Measurements from ENCODE around the gene OSBPL10. TPM values are rescaled to one million over a fixed set of nuclear protein-coding genes. Genes with fewer than 3 reads are reported as not detected.

Gene OSBPL10
- total RNA-seq, 2 experiments from 2014 or later, result 65.7 to 170 TPM

DNA sequence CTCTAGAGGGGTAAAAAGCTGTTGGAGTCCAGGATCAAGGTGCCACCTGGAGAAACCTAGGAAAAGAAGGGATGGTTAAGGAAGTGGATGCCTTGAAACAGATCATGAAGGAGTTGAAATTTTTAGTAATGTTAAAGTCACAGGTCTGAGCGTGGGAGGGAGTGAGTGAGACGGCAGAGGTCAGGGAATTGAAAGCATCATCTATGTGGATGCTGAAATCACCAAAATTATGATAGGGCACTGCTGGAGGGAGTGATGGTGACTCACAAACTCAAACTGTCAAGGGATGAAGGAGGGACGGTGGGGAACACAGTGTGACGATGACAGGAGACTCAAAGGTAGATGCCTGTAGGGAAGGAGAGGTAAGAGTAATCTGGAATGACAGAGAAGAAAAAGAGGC is 205.7 kb downstream of the OSBPL10 start:
- intact Hi-C loops (cut with micrococcal nuclease; ENCODE audit: unreplicated experiment), result no loop called here

DNA sequence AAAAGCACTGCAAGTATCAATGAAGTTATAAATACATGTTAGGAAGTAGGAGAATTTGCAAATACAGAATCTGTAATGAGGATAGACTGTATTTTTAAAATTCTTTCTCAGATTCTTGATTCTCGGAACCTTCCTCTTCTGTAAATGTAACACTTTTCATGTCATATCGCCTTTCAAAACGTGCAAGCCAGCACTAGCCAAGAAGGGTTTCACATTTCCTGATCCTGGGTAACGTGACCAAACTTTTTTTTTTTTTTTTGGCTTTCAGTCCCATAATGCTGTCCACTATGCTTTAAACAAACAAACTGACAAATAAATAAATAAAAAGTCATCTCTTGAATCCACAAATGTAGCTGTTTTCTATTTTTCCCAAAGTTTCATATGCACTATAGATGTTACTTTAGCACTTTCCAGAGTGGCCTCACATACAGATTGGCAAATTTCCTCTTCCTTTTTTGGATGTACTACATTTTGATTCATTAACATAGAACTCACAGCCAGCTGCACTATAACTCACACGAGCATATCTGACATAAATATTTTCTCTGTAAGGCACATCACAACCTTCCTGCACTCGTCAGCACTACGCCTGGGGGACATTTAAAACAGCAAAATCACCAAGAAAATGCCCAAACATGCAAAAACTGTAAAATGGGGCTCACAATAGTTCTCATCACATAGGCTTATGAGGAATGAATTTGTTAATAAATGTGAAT is 208.1 kb downstream of the OSBPL10 start:
- Histone ChIP-seq H4K20me1 (ENCODE audit: insufficient read depth, low read length) (peaks cover 5% of the 10 kb centered on the region; the same call in 1 of the 2 replicates), H3K79me2 (ENCODE audit: insufficient read depth, low read depth, low read length) (peaks cover 42% of the 10 kb centered on the region), H3K4me2 (ENCODE audit: low read length) (no peak overlapping the region), H3K36me3 (ENCODE audit: insufficient read depth, low read length) (peaks cover 46% of the 10 kb centered on the region), H3K27ac (ENCODE audit: low read depth, low read length, poor library complexity, severe bottlenecking) (no peak overlapping the region), H3K9me3 (ENCODE audit: low read length) (no peaks in the 10 kb centered on the region; the same call in 1 of the 2 replicates), H3K4me1 (ENCODE audit: insufficient read depth, low read length, poor library complexity, severe bottlenecking) (peaks cover 15% of the 10 kb centered on the region), H3K9me2 (ENCODE audit: insufficient read depth, low read length) (no peaks in the 10 kb centered on the region), H2AFZ (ENCODE audit: low read length) (no peak overlapping the region), H3K4me3 (ENCODE audit: low read depth, low read length, poor library complexity, severe bottlenecking) (no peak overlapping the region)
- no peak for DNase-seq (ENCODE audit: low spot score)
- intact Hi-C loops (cut with micrococcal nuclease; ENCODE audit: unreplicated experiment), result no loop called here
- CTCF ChIA-PET (ENCODE audit: unreplicated experiment), result no interaction called here
- TF ChIP-seq EZH2phosphoT487 (IDR thresholded peaks at IDR 0.05; ENCODE audit: borderline replicate concordance, low read depth, low read length), result no peak
- TF ChIP-seq, protein P1, sequence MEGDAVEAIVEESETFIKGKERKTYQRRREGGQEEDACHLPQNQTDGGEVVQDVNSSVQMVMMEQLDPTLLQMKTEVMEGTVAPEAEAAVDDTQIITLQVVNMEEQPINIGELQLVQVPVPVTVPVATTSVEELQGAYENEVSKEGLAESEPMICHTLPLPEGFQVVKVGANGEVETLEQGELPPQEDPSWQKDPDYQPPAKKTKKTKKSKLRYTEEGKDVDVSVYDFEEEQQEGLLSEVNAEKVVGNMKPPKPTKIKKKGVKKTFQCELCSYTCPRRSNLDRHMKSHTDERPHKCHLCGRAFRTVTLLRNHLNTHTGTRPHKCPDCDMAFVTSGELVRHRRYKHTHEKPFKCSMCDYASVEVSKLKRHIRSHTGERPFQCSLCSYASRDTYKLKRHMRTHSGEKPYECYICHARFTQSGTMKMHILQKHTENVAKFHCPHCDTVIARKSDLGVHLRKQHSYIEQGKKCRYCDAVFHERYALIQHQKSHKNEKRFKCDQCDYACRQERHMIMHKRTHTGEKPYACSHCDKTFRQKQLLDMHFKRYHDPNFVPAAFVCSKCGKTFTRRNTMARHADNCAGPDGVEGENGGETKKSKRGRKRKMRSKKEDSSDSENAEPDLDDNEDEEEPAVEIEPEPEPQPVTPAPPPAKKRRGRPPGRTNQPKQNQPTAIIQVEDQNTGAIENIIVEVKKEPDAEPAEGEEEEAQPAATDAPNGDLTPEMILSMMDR (conservative IDR thresholded peaks at IDR 0.05; ENCODE audit: low read length), result no peak
- TSS peak; percentile 17 for BruUV-seq (replicated peaks)
- POLR2A ChIA-PET, result interaction anchor here (0.6 kb wide), 1 partner anchor 23 kb away, joined by 3 read pairs; no protein-coding TSS in a partner anchor

More for the DNA sequence above, 205.7 kb downstream of the OSBPL10 start:
- no peak overlapping the region for H3K4me3 ChIP-seq (ENCODE audit: low read depth, low read length, poor library complexity, severe bottlenecking)
- no peak overlapping the region for H3K4me2 ChIP-seq (ENCODE audit: low read length)
- peaks cover 14% of the 10 kb centered on the region; the same call in 1 of the 2 replicates for H3K9me3 ChIP-seq (ENCODE audit: low read length)
- POLR2A ChIA-PET, result interaction anchor here (0.6 to 1.5 kb wide), 2 partner anchors 81 to 726 kb away, joined by 3 to 5 read pairs; no protein-coding TSS in a partner anchor
- peaks cover 29% of the 10 kb centered on the region for H3K4me1 ChIP-seq (ENCODE audit: insufficient read depth, low read length, poor library complexity, severe bottlenecking)
- TF ChIP-seq, protein P1 (conservative IDR thresholded peaks at IDR 0.05; ENCODE audit: low read length), result no peak
- no peak for TF ChIP-seq EZH2phosphoT487 (IDR thresholded peaks at IDR 0.05; ENCODE audit: borderline replicate concordance, low read depth, low read length)
- no peak overlapping the region for H2AFZ ChIP-seq (ENCODE audit: low read length)
- H3K36me3 ChIP-seq (ENCODE audit: insufficient read depth, low read length), result peaks cover 62% of the 10 kb centered on the region
- CTCF ChIA-PET (ENCODE audit: unreplicated experiment), result no interaction called here
- peaks cover 54% of the 10 kb centered on the region for H3K79me2 ChIP-seq (ENCODE audit: insufficient read depth, low read depth, low read length)
- H3K27ac ChIP-seq (ENCODE audit: low read depth, low read length, poor library complexity, severe bottlenecking), result no peak overlapping the region
- H4K20me1 ChIP-seq (ENCODE audit: insufficient read depth, low read length), result peaks cover 5% of the 10 kb centered on the region; the same call in 1 of the 2 replicates
- no peaks in the 10 kb centered on the region for H3K9me2 ChIP-seq (ENCODE audit: insufficient read depth, low read length)
- DNase-seq (ENCODE audit: low spot score), result no peak
- BruUV-seq (replicated peaks), result no TSS peak

DNA sequence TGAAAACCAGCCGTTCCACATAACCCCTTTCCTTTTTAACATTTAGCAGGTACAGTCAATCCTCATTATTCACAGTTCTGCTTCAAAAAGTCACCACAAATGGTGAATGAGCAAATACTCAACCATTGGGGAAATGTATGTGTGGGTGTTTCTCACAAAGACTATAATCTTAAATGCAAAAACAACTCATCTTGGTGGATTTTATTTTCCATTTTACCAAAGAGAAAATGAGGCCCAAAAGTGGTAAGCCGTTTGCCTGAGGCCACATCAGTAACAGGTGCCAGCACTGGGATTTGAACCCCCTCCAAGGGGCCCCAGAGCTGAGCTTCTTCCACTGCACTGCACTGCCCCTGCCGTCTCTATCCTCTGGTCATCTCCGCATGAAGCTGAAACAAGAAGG is 208.8 kb downstream of the OSBPL10 start:
- Histone ChIP-seq H3K9me2 (ENCODE audit: insufficient read depth, low read length) (no peaks in the 10 kb centered on the region), H2AFZ (ENCODE audit: low read length) (no peak overlapping the region), H3K27ac (ENCODE audit: low read depth, low read length, poor library complexity, severe bottlenecking) (no peak overlapping the region), H4K20me1 (ENCODE audit: insufficient read depth, low read length) (peaks cover 5% of the 10 kb centered on the region; the same call in 1 of the 2 replicates), H3K36me3 (ENCODE audit: insufficient read depth, low read length) (peaks cover 46% of the 10 kb centered on the region), H3K4me1 (ENCODE audit: insufficient read depth, low read length, poor library complexity, severe bottlenecking) (peaks cover 13% of the 10 kb centered on the region), H3K9me3 (ENCODE audit: low read length) (no peaks in the 10 kb centered on the region), H3K4me3 (ENCODE audit: low read depth, low read length, poor library complexity, severe bottlenecking) (no peak overlapping the region), H3K79me2 (ENCODE audit: insufficient read depth, low read depth, low read length) (peaks cover 39% of the 10 kb centered on the region), H3K4me2 (ENCODE audit: low read length) (no peak overlapping the region)
- TF ChIP-seq EZH2phosphoT487 (IDR thresholded peaks at IDR 0.05; ENCODE audit: borderline replicate concordance, low read depth, low read length), result no peak
- TF ChIP-seq, protein P1 (conservative IDR thresholded peaks at IDR 0.05; ENCODE audit: low read length), result no peak
- DNase-seq (ENCODE audit: low spot score), result no peak
- POLR2A ChIA-PET, result interaction anchor here (0.6 kb wide), 1 partner anchor 22 kb away, joined by 3 read pairs; no protein-coding TSS in a partner anchor
- intact Hi-C loops (cut with micrococcal nuclease; ENCODE audit: unreplicated experiment), result no loop called here
- CTCF ChIA-PET (ENCODE audit: unreplicated experiment), result no interaction called here
- no TSS peak for BruUV-seq (replicated peaks)
